GM23338 (cell line): Measurements from ENCODE around the gene RNF220. TPM values are rescaled to one million over a fixed set of nuclear protein-coding genes. Genes with fewer than 3 reads are reported as not detected.
A peak's percentile ranks its signal among the peaks of the same experiment; 100 is the strongest.

Source experiments
- ATAC-seq: fragments of 200-7000 bp; cut with Tn5 transposase; 3 replicates; pipeline ENCODE4 v1.9.1; 2020
- DNase-seq: peaks from one replicate; pipeline ENCODE4 v3.0.0-alpha.2; 2015; ENCODE audit warnings: low spot score
- H2AFZ ChIP-seq: fragments of 200-600 bp; sonication (generic); 2 replicates; pipeline ENCODE4 v1.8.0; 2016; ENCODE audit warnings: antibody characterized with exemption, mild to moderate bottlenecking, moderate library complexity
- H3F3A ChIP-seq: fragments of 200-600 bp; sonication (generic); replicated peaks from 2 replicates; pipeline ENCODE4 v1.8.0; 2017; ENCODE audit warnings: antibody characterized with exemption, mixed run types, low read depth
- H3K27ac ChIP-seq: fragments of 200-600 bp; sonication (generic); 2 replicates; pipeline ENCODE4 v1.6.1; 2016; ENCODE audit warnings: low read depth
- H3K27me3 ChIP-seq: fragments of 200-600 bp; sonication (generic); 2 replicates; pipeline ENCODE4 v1.8.0; 2016; ENCODE audit warnings: mild to moderate bottlenecking, mixed run types, moderate library complexity; ENCODE audit not compliant: insufficient read depth
- H3K36me3 ChIP-seq: fragments of 200-600 bp; sonication (generic); 2 replicates; pipeline ENCODE4 v1.8.0; 2016; ENCODE audit warnings: mild to moderate bottlenecking; ENCODE audit not compliant: insufficient read depth
- H3K4me1 ChIP-seq: fragments of 200-600 bp; sonication (generic); 2 replicates; pipeline ENCODE4 v1.8.0; 2016; ENCODE audit warnings: mild to moderate bottlenecking, moderate library complexity; ENCODE audit not compliant: insufficient read depth
- H3K4me2 ChIP-seq: fragments of 200-600 bp; sonication (generic); 2 replicates; pipeline ENCODE4 v1.7.1; 2017; ENCODE audit warnings: mixed run types
- H3K4me3 ChIP-seq: fragments of 200-600 bp; sonication (generic); 2 replicates; pipeline ENCODE4 v1.6.1; 2016; ENCODE audit warnings: mixed run types
- H3K79me2 ChIP-seq: fragments of 200-600 bp; sonication (generic); replicated peaks from 2 replicates; pipeline ENCODE4 v1.8.0; 2017; ENCODE audit warnings: mild to moderate bottlenecking; ENCODE audit not compliant: insufficient read depth
- H3K9me2 ChIP-seq: fragments of 200-600 bp; sonication (generic); 2 replicates; pipeline ENCODE4 v1.8.0; 2017; ENCODE audit not compliant: insufficient read depth
- H4K20me1 ChIP-seq: fragments of 200-600 bp; sonication (generic); replicated peaks from 2 replicates; pipeline ENCODE4 v1.8.0; 2017; ENCODE audit warnings: mild to moderate bottlenecking; ENCODE audit not compliant: insufficient read depth
- H3K27ac Mint-ChIP-seq: 2 replicates; pipeline ENCODE4 v1.8.0; 2020; ENCODE audit warnings: inconsistent platforms, mild to moderate bottlenecking, moderate library complexity, mixed read lengths
- H3K27me3 Mint-ChIP-seq: 3 replicates; pipeline ENCODE4 v1.8.0; 2022; ENCODE audit warnings: low read depth, mild to moderate bottlenecking, moderate library complexity, mixed read lengths, inconsistent platforms; ENCODE audit not compliant: insufficient read depth, poor library complexity
- H3K36me3 Mint-ChIP-seq: 3 replicates; pipeline ENCODE4 v1.8.0; 2021; ENCODE audit warnings: low read depth, mild to moderate bottlenecking, inconsistent platforms, moderate library complexity, mixed read lengths
- H3K4me1 Mint-ChIP-seq: 3 replicates; pipeline ENCODE4 v1.8.0; 2020; ENCODE audit warnings: mild to moderate bottlenecking, inconsistent platforms, mixed read lengths
- H3K4me3 Mint-ChIP-seq: 3 replicates; pipeline ENCODE4 v1.8.0; 2021; ENCODE audit warnings: moderate library complexity, mild to moderate bottlenecking, inconsistent platforms, mixed read lengths
- H3K9me3 Mint-ChIP-seq: 3 replicates; pipeline ENCODE4 v1.8.0; 2020; ENCODE audit warnings: moderate library complexity, mild to moderate bottlenecking, inconsistent platforms, mixed read lengths
- CREB1 ChIP-seq: fragments of 250-450 bp; sonication (Bioruptor Pico); IDR thresholded peaks from 2 replicates; pipeline ENCODE4 v1.5.0; 2020; ENCODE audit warnings: low read depth, mild to moderate bottlenecking, moderate library complexity
- CTCF ChIP-seq, 2 experiments: fragments of 200-600 bp in 1 of 2; sonication (generic) in 1 of 2; conservative IDR thresholded peaks; 2 replicates each; pipeline versions ENCODE4 v1.5.1 to v1.6.1; 2016 to 2017; ENCODE audit warnings: antibody characterized with exemption in 2 of 2, low read depth in 2 of 2, mild to moderate bottlenecking in 2 of 2, moderate library complexity in 1 of 2
- ETS1 ChIP-seq: IDR thresholded peaks from 2 replicates; pipeline ENCODE4 v1.6.1; 2016; ENCODE audit warnings: antibody characterized with exemption
- EZH2 ChIP-seq: fragments of 200-600 bp; sonication (generic); IDR thresholded peaks from one replicate; pipeline ENCODE4 v1.8.0; 2017; ENCODE audit warnings: antibody characterized with exemption, mild to moderate bottlenecking, low read depth; ENCODE audit not compliant: unreplicated experiment
- EZH2phosphoT487 ChIP-seq: fragments of 200-600 bp; sonication (generic); IDR thresholded peaks from one replicate; pipeline ENCODE4 v1.8.1; 2018; ENCODE audit warnings: antibody characterized with exemption; ENCODE audit not compliant: unreplicated experiment
- JUNB ChIP-seq: IDR thresholded peaks from one replicate; pipeline ENCODE4 v1.6.1; 2016; ENCODE audit warnings: antibody characterized with exemption; ENCODE audit not compliant: unreplicated experiment
- NANOG ChIP-seq: IDR thresholded peaks from 2 replicates; pipeline ENCODE4 v1.6.1; 2016; ENCODE audit warnings: antibody characterized with exemption, borderline replicate concordance
- POLR2AphosphoS5 ChIP-seq: IDR thresholded peaks from 2 replicates; pipeline ENCODE4 v1.6.1; 2016; ENCODE audit warnings: antibody characterized with exemption, low read depth
- STAT1 ChIP-seq: IDR thresholded peaks from one replicate; pipeline ENCODE4 v1.6.1; 2016; ENCODE audit warnings: antibody characterized with exemption; ENCODE audit not compliant: unreplicated experiment
- ZNF114 ChIP-seq: fragments of 250-450 bp; sonication (Bioruptor Pico); IDR thresholded peaks from 2 replicates; pipeline ENCODE4 v1.5.0; 2020; ENCODE audit warnings: mild to moderate bottlenecking, moderate library complexity
- ZNF331 ChIP-seq: fragments of 250-450 bp; sonication (Bioruptor Pico); IDR thresholded peaks from 2 replicates; pipeline ENCODE4 v1.5.0; 2020; ENCODE audit warnings: low read depth, mild to moderate bottlenecking, moderate library complexity
- polyA plus RNA-seq: library from polyadenylated mRNA; unstranded; fragments of >200 nt; fragmentation: Nextera tagmentation; extraction: Ambion mirVana; gene quantifications from 2 replicates; pipeline ENCODE4 v1.2.1, GENCODE V29; 2016
- total RNA-seq: library from RNA; depleted of rRNA; stranded (reverse); fragments of >200 nt; shearing (Covaris generic); gene quantifications from 2 replicates; pipeline ENCODE4 v1.2.3, GENCODE V29; 2014

Gene RNF220
- total and polyA plus RNA-seq, 2 experiments from 2014 or later: 72.8 to 168 TPM

- Histone ChIP-seq H3K36me3 (no peaks in the 10 kb centered on the region), H3F3A (no peaks in the 10 kb centered on the region), H4K20me1 (no peaks in the 10 kb centered on the region), H3K9me2 (no peaks in the 10 kb centered on the region), H3K4me3 (no peak overlapping the region), H3K4me1 (peaks cover 19% of the 10 kb centered on the region), H2AFZ (no peak overlapping the region), H3K27me3 (no peaks in the 10 kb centered on the region), H3K27ac (no peak overlapping the region), H3K79me2 (no peaks in the 10 kb centered on the region), H3K4me2 (peak overlapping the region; percentile 6; the same call in 1 of the 2 replicates)
- H3K9me3 Mint-ChIP-seq: no peaks in the 10 kb centered on the region
- ATAC-seq (no peak; the same call in 1 of the 3 replicates), DNase-seq (no peak)
- peaks cover 4% of the 10 kb centered on the region for H3K27me3 Mint-ChIP-seq
- peaks cover 22% of the 10 kb centered on the region for H3K4me1 Mint-ChIP-seq
- no peak for TF ChIP-seq ETS1
- no peak for TF ChIP-seq EZH2phosphoT487
- no peak for TF ChIP-seq NANOG
- no peak for TF ChIP-seq ZNF114 (CRISPR knock-in tag)
- TF ChIP-seq JUNB: no peak
- no peak for TF ChIP-seq STAT1
- no peak for TF ChIP-seq CTCF (conservative IDR thresholded peaks at IDR 0.05; ENCODE audit: low read depth in 2 of 2)
- TF ChIP-seq ZNF331 (CRISPR knock-in tag): no peak
- no peak for TF ChIP-seq POLR2AphosphoS5
- no peak for TF ChIP-seq CREB1 (CRISPR knock-in tag)
- TF ChIP-seq EZH2: no peak
- H3K36me3 Mint-ChIP-seq: no peaks in the 10 kb centered on the region
- no peak overlapping the region for H3K27ac Mint-ChIP-seq
- no peak overlapping the region for H3K4me3 Mint-ChIP-seq
These were observed 284.4 kb downstream of the RNF220 start for GRCh38 chr1:44689447-44689765.

- Histone ChIP-seq H3F3A (no peaks in the 10 kb centered on the region), H3K4me1 (peaks cover 13% of the 10 kb centered on the region), H4K20me1 (no peaks in the 10 kb centered on the region), H3K9me2 (no peaks in the 10 kb centered on the region), H3K79me2 (no peaks in the 10 kb centered on the region), H2AFZ (no peak overlapping the region), H3K27ac (no peak overlapping the region), H3K27me3 (no peaks in the 10 kb centered on the region), H3K4me2 (no peak overlapping the region), H3K4me3 (no peak overlapping the region), H3K36me3 (no peaks in the 10 kb centered on the region)
- Mint-ChIP-seq H3K9me3 (no peaks in the 10 kb centered on the region), H3K27me3 (peaks cover 4% of the 10 kb centered on the region), H3K4me3 (no peak overlapping the region), H3K36me3 (no peaks in the 10 kb centered on the region), H3K4me1 (peaks cover 15% of the 10 kb centered on the region), H3K27ac (no peak overlapping the region)
- DNase-seq (no peak), ATAC-seq (no peak)
- TF ChIP-seq POLR2AphosphoS5: no peak
- TF ChIP-seq EZH2phosphoT487: no peak
- TF ChIP-seq ETS1: no peak
- TF ChIP-seq CTCF (conservative IDR thresholded peaks at IDR 0.05; ENCODE audit: low read depth in 2 of 2): no peak
- TF ChIP-seq EZH2: no peak
These were observed 288.1 kb downstream of the RNF220 start for GRCh38 chr1:44693159-44693558.
